ENCODE results near the gene FAM110C.
"Not testable (repeated sequence)": the region's sequence is repeated elsewhere in the genome, so short reads cannot be mapped to it uniquely, and the experiment has no call there.

DNA sequence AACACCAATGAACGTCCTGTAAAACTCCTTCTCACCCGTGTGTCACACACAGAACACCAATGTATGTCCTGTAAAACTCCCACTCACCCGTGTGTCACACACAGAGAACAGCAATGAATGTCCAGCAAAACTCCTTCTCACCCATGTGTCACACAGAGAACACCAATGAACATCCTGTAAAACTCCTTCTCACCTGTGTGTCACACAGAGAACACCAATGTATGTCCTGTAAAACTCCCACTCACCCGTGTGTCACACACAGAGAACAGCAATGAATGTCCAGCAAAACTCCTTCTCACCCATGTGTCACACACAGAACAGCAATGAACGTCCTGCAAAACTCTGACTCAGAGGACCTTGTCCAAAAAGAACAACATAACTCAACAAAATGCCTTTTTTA lies 22.3 kb upstream of the FAM110C start:
- TF ChIP-seq, protein P1, sequence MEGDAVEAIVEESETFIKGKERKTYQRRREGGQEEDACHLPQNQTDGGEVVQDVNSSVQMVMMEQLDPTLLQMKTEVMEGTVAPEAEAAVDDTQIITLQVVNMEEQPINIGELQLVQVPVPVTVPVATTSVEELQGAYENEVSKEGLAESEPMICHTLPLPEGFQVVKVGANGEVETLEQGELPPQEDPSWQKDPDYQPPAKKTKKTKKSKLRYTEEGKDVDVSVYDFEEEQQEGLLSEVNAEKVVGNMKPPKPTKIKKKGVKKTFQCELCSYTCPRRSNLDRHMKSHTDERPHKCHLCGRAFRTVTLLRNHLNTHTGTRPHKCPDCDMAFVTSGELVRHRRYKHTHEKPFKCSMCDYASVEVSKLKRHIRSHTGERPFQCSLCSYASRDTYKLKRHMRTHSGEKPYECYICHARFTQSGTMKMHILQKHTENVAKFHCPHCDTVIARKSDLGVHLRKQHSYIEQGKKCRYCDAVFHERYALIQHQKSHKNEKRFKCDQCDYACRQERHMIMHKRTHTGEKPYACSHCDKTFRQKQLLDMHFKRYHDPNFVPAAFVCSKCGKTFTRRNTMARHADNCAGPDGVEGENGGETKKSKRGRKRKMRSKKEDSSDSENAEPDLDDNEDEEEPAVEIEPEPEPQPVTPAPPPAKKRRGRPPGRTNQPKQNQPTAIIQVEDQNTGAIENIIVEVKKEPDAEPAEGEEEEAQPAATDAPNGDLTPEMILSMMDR (IDR thresholded peaks at IDR 0.05): not testable (repeated sequence)
- TF ChIP-seq POLR2A (IDR thresholded peaks at IDR 0.05): not testable (repeated sequence)

Measured in transverse colon (tissue), 3 donors.